HG02759 (cell line): Measurements from ENCODE around the gene SRSF2.
A peak's percentile ranks its signal among the peaks of the same experiment; 100 is the strongest.
"Not testable (repeated sequence)": the region's sequence is repeated elsewhere in the genome, so short reads cannot be mapped to it uniquely, and the experiment has no call there.

ENCODE experiments used
- ATAC-seq: cut with Tn5 transposase; IDR thresholded peaks from one replicate; pipeline ENCODE4 v1.9.1; 2021; ENCODE audit warnings: mild to moderate bottlenecking, moderate library complexity; ENCODE audit not compliant: unreplicated experiment

The SRSF2 gene

GRCh38 chr17:76739568-76740115 is 2.5 kb upstream of the SRSF2 start:
- ATAC-seq = not testable (repeated sequence)

- ATAC-seq = no peak
Measured at GRCh38 chr17:76738468-76738850, 1.3 kb upstream of the SRSF2 start.

- ATAC-seq = peak; percentile 66
Measured at GRCh38 chr17:76737676-76738467, 741 bp upstream of the SRSF2 start, which contains the start of gene MFSD11. Gene MFSD11 (plus strand): TSS chr17:76738119. CDS start chr17:76738353, 234 bp downstream.

- peak; percentile 21 for ATAC-seq
Measured at GRCh38 chr17:76736349-76737081, 616 bp downstream of the SRSF2 start.

GRCh38 chr17:76735586-76736348 is 1.4 kb downstream of the SRSF2 start:
- ATAC-seq = no peak

- ATAC-seq = no peak
Measured at GRCh38 chr17:76735006-76735405, 2.1 kb downstream of the SRSF2 start.

- no peak for ATAC-seq
Measured at GRCh38 chr17:76734080-76734840, 2.9 kb downstream of the SRSF2 start.

- ATAC-seq = no peak
Measured at GRCh38 chr17:76733618-76733957, 3.5 kb downstream of the SRSF2 start.

- no peak for ATAC-seq
Measured at GRCh38 chr17:76732734-76733617, 4.2 kb downstream of the SRSF2 start.

GRCh38 chr17:76731800-76732733 is 5.1 kb downstream of the SRSF2 start:
- ATAC-seq = not testable (repeated sequence)

- no peak for ATAC-seq
Measured at GRCh38 chr17:76727745-76728456, 9.2 kb downstream of the SRSF2 start.

GRCh38 chr17:76726776-76727718 is 10.1 kb downstream of the SRSF2 start, which contains the start of gene METTL23:
Gene METTL23 (plus strand): TSS chr17:76726839. CDS start chr17:76729711, 2,872 bp downstream.
- ATAC-seq = peak; percentile 44

GRCh38 chr17:76726231-76726775 is 10.8 kb downstream of the SRSF2 start, which contains the start of gene JMJD6:
Gene JMJD6 (minus strand): TSS chr17:76726606. CDS start chr17:76726475, 131 bp downstream.
- ATAC-seq = peak; percentile 80

- ATAC-seq = peak; percentile 20
Measured at GRCh38 chr17:76725580-76726230, 11.4 kb downstream of the SRSF2 start.

GRCh38 chr17:76723812-76724211 is 13.3 kb downstream of the SRSF2 start:
- no peak for ATAC-seq

- not testable (repeated sequence) for ATAC-seq
Measured at GRCh38 chr17:76722977-76723376, 14.2 kb downstream of the SRSF2 start.
